Activated naive CD4-positive, alpha-beta T cell treated with anti-CD3 and anti-CD28 coated beads, Interleukin-2, amount 10 ng/mL, durations not matched to agents 7 days and 5 days (primary cell): Measurements from ENCODE around the gene ANO5.

Experiments used
- CTCF ChIA-PET: fragments of 350-600 bp; sonication (Branson Sonifier 250); formaldehyde crosslinking; loops from one replicate; lab custom pipeline; 2021; ENCODE audit warnings: antibody characterized with exemption; lab: Charles Lee
- DNase-seq: peaks from one replicate; pipeline ENCODE4 v3.0.0-alpha.2; 2020
- H3K27ac Mint-ChIP-seq: one replicate; pipeline ENCODE4 v1.8.0; 2021; ENCODE audit warnings: mild to moderate bottlenecking, moderate library complexity, mixed read lengths
- H3K27me3 Mint-ChIP-seq: one replicate; pipeline ENCODE4 v1.8.0; 2021; ENCODE audit warnings: mild to moderate bottlenecking, mixed read lengths
- H3K36me3 Mint-ChIP-seq: one replicate; pipeline ENCODE4 v1.8.0; 2021; ENCODE audit warnings: mixed read lengths
- H3K4me1 Mint-ChIP-seq: one replicate; pipeline ENCODE4 v1.8.0; 2021; ENCODE audit warnings: mixed read lengths
- H3K4me3 Mint-ChIP-seq: one replicate; pipeline ENCODE4 v1.8.0; 2021; ENCODE audit warnings: mild to moderate bottlenecking, moderate library complexity, mixed read lengths
- H3K9me3 Mint-ChIP-seq: one replicate; pipeline ENCODE4 v1.8.0; 2021; ENCODE audit warnings: mixed read lengths

Gene ANO5

GRCh38 chr11:22192642-22193347, at the start of gene ANO5:
Gene ANO5 (plus strand): TSS chr11:22193085. CDS start chr11:22193493, 408 bp downstream.
- Mint-ChIP-seq H3K4me3 (peak within 1 kb of the TSS; percentile 37), H3K27me3 (peaks cover 24% of the 10 kb centered on the region), H3K36me3 (no peaks in the 10 kb centered on the region), H3K9me3 (no peaks in the 10 kb centered on the region), H3K4me1 (peaks cover 7% of the 10 kb centered on the region), H3K27ac (no peak within 1 kb of the TSS)
- no peak for DNase-seq
- CTCF ChIA-PET: no interaction called here

GRCh38 chr11:22151649-22152197, 41.2 kb upstream of the ANO5 start:
- H3K36me3 Mint-ChIP-seq: no peaks in the 10 kb centered on the region
- H3K27me3 Mint-ChIP-seq: no peaks in the 10 kb centered on the region
- CTCF ChIA-PET: no interaction called here
- H3K27ac Mint-ChIP-seq: no peak overlapping the region
- H3K4me1 Mint-ChIP-seq: no peaks in the 10 kb centered on the region
- H3K4me3 Mint-ChIP-seq: no peak overlapping the region
- no peak for DNase-seq
- no peaks in the 10 kb centered on the region for H3K9me3 Mint-ChIP-seq

GRCh38 chr11:22157531-22157930, 35.4 kb upstream of the ANO5 start:
- Mint-ChIP-seq H3K4me1 (no peaks in the 10 kb centered on the region), H3K36me3 (no peaks in the 10 kb centered on the region), H3K9me3 (no peaks in the 10 kb centered on the region), H3K4me3 (no peak overlapping the region), H3K27ac (no peak overlapping the region), H3K27me3 (no peaks in the 10 kb centered on the region)
- DNase-seq: no peak
- CTCF ChIA-PET: no interaction called here

- no peaks in the 10 kb centered on the region for H3K36me3 Mint-ChIP-seq
- no peaks in the 10 kb centered on the region for H3K9me3 Mint-ChIP-seq
- CTCF ChIA-PET: no interaction called here
- no peak overlapping the region for H3K27ac Mint-ChIP-seq
- H3K4me3 Mint-ChIP-seq: no peak overlapping the region
- H3K27me3 Mint-ChIP-seq: no peaks in the 10 kb centered on the region
- no peak for DNase-seq
- H3K4me1 Mint-ChIP-seq: no peaks in the 10 kb centered on the region
Measured at GRCh38 chr11:22161489-22161888, 31.4 kb upstream of the ANO5 start.

GRCh38 chr11:22162756-22163155, 30.1 kb upstream of the ANO5 start:
- Mint-ChIP-seq H3K27me3 (no peaks in the 10 kb centered on the region), H3K27ac (no peak overlapping the region), H3K9me3 (no peaks in the 10 kb centered on the region), H3K4me1 (no peaks in the 10 kb centered on the region), H3K4me3 (no peak overlapping the region), H3K36me3 (no peaks in the 10 kb centered on the region)
- CTCF ChIA-PET: no interaction called here
- no peak for DNase-seq

- CTCF ChIA-PET: no interaction called here
- Mint-ChIP-seq H3K27me3 (no peaks in the 10 kb centered on the region), H3K4me1 (no peaks in the 10 kb centered on the region), H3K4me3 (no peak overlapping the region), H3K27ac (no peak overlapping the region), H3K9me3 (no peaks in the 10 kb centered on the region), H3K36me3 (no peaks in the 10 kb centered on the region)
- no peak for DNase-seq
Measured at GRCh38 chr11:22163394-22163797, 29.5 kb upstream of the ANO5 start.

- Mint-ChIP-seq H3K36me3 (no peaks in the 10 kb centered on the region), H3K4me1 (no peaks in the 10 kb centered on the region)
- CTCF ChIA-PET: no interaction called here
Measured at GRCh38 chr11:22165087-22165486, 27.8 kb upstream of the ANO5 start.

GRCh38 chr11:22165759-22166513, 26.9 kb upstream of the ANO5 start:
- H3K27ac Mint-ChIP-seq: no peak overlapping the region
- no peak for DNase-seq
- CTCF ChIA-PET: no interaction called here
- H3K9me3 Mint-ChIP-seq: no peaks in the 10 kb centered on the region
- H3K4me3 Mint-ChIP-seq: no peak overlapping the region
- no peaks in the 10 kb centered on the region for H3K36me3 Mint-ChIP-seq
- H3K27me3 Mint-ChIP-seq: no peaks in the 10 kb centered on the region
- no peaks in the 10 kb centered on the region for H3K4me1 Mint-ChIP-seq

More at GRCh38 chr11:22165087-22165486, 27.8 kb upstream of the ANO5 start:
- Mint-ChIP-seq H3K9me3 (no peaks in the 10 kb centered on the region), H3K27ac (no peak overlapping the region), H3K27me3 (no peaks in the 10 kb centered on the region), H3K4me3 (no peak overlapping the region)
- DNase-seq: no peak

- Mint-ChIP-seq H3K27me3 (no peaks in the 10 kb centered on the region), H3K4me3 (no peak overlapping the region), H3K9me3 (no peaks in the 10 kb centered on the region), H3K27ac (no peak overlapping the region), H3K4me1 (no peaks in the 10 kb centered on the region), H3K36me3 (no peaks in the 10 kb centered on the region)
- DNase-seq: no peak
- CTCF ChIA-PET: no interaction called here
Measured at GRCh38 chr11:22169833-22170232, 23.1 kb upstream of the ANO5 start.

GRCh38 chr11:22173532-22173931, 19.4 kb upstream of the ANO5 start:
- DNase-seq: no peak
- CTCF ChIA-PET: interaction anchor here (0.6 kb wide), 1 partner anchor 105 kb away, joined by 3 read pairs; no protein-coding TSS in a partner anchor
- no peaks in the 10 kb centered on the region for H3K9me3 Mint-ChIP-seq
- H3K27me3 Mint-ChIP-seq: no peaks in the 10 kb centered on the region
- no peak overlapping the region for H3K27ac Mint-ChIP-seq
- no peaks in the 10 kb centered on the region for H3K4me1 Mint-ChIP-seq
- no peak overlapping the region for H3K4me3 Mint-ChIP-seq
- no peaks in the 10 kb centered on the region for H3K36me3 Mint-ChIP-seq

- Mint-ChIP-seq H3K4me1 (no peaks in the 10 kb centered on the region), H3K9me3 (peaks cover 1% of the 10 kb centered on the region), H3K27me3 (no peaks in the 10 kb centered on the region), H3K36me3 (no peaks in the 10 kb centered on the region), H3K27ac (no peak overlapping the region), H3K4me3 (no peak overlapping the region)
- DNase-seq: no peak
- CTCF ChIA-PET: no interaction called here
Measured at GRCh38 chr11:22177186-22177585, 15.7 kb upstream of the ANO5 start.

- no peak overlapping the region for H3K4me3 Mint-ChIP-seq
- CTCF ChIA-PET: no interaction called here
Measured at GRCh38 chr11:22179626-22180025, 13.3 kb upstream of the ANO5 start.

GRCh38 chr11:22180131-22180530, 12.8 kb upstream of the ANO5 start:
- CTCF ChIA-PET: no interaction called here
- no peaks in the 10 kb centered on the region for H3K4me1 Mint-ChIP-seq
- no peak for DNase-seq
- peaks cover 1% of the 10 kb centered on the region for H3K9me3 Mint-ChIP-seq
- no peak overlapping the region for H3K27ac Mint-ChIP-seq
- H3K36me3 Mint-ChIP-seq: no peaks in the 10 kb centered on the region
- H3K27me3 Mint-ChIP-seq: no peaks in the 10 kb centered on the region
- H3K4me3 Mint-ChIP-seq: no peak overlapping the region

More at GRCh38 chr11:22179626-22180025, 13.3 kb upstream of the ANO5 start:
- no peak overlapping the region for H3K27ac Mint-ChIP-seq
- no peak for DNase-seq
- peaks cover 1% of the 10 kb centered on the region for H3K9me3 Mint-ChIP-seq
- H3K27me3 Mint-ChIP-seq: no peaks in the 10 kb centered on the region
- no peaks in the 10 kb centered on the region for H3K36me3 Mint-ChIP-seq
- no peaks in the 10 kb centered on the region for H3K4me1 Mint-ChIP-seq

- peaks cover 24% of the 10 kb centered on the region for H3K27me3 Mint-ChIP-seq
- DNase-seq: no peak
- H3K27ac Mint-ChIP-seq: no peak overlapping the region
- peaks cover 7% of the 10 kb centered on the region for H3K4me1 Mint-ChIP-seq
- no peaks in the 10 kb centered on the region for H3K9me3 Mint-ChIP-seq
- H3K36me3 Mint-ChIP-seq: no peaks in the 10 kb centered on the region
- no peak overlapping the region for H3K4me3 Mint-ChIP-seq
- CTCF ChIA-PET: no interaction called here
Measured at GRCh38 chr11:22189660-22190059, 3.2 kb upstream of the ANO5 start.
